Aorta (tissue), 4 donors: ENCODE measurements around the gene NEMF. TPM values are rescaled to one million over a fixed set of nuclear protein-coding genes. Genes with fewer than 3 reads are reported as not detected.

Experiments used
- polyA plus RNA-seq, 2 donors: library from polyadenylated mRNA; stranded (reverse); fragments of 200-250 nt; gene quantifications; one replicate each; pipeline ENCODE4 v1.2.3, GENCODE V29; 2013
- total RNA-seq, 2 donors: library from RNA; stranded (reverse); fragmentation: NEBNext Ultra II Directional; extraction: Animal tissue kit (Norgen Biotek cat#: 25700); gene quantifications; one replicate each; pipeline ENCODE4 v1.2.1, GENCODE V29; 2021
- donor health status: healthy with polysubstance abuse.
- donor health status: Bipolar disorder and iron deficiency.
- donor health status: DM: no; HTN: no; CAD: no.
- donor health status: DM: yes; HTN: yes; CAD: no.

The NEMF gene
- total and polyA plus RNA-seq, 4 donors = 27.2 to 75.8 (median 52.7) TPM

Other genes with a start within 250 kb of the NEMF start
- gene RPL36AL, start 232.2 kb downstream of the NEMF start, total RNA-seq = 100 to 1,000 TPM; 147 to 153 TPM
- 100 to 1,000 TPM; 576 to 724 TPM for gene RPL36AL, start 232.2 kb downstream of the NEMF start, polyA plus RNA-seq
- gene MGAT2, start 232.0 kb downstream of the NEMF start, total RNA-seq = 10 to 100 TPM; 27.8 to 28.9 TPM
- gene MGAT2, start 232.0 kb downstream of the NEMF start, polyA plus RNA-seq = 10 to 100 TPM; 10.6 to 15.9 TPM
- 1 to 10 TPM; 4.8 TPM for gene DNAAF2, start 217.5 kb downstream of the NEMF start, total RNA-seq
- 1 to 10 TPM; 3.9 to 4.5 TPM for gene DNAAF2, start 217.5 kb downstream of the NEMF start, polyA plus RNA-seq
- 1 to 10 TPM; 1.2 to 3.2 TPM for gene POLE2, start 164.6 kb downstream of the NEMF start, total RNA-seq
- 10 to 100 TPM in 1 of 2 donors, 1 to 10 TPM in 1; 5.4 to 13.6 TPM for gene POLE2, start 164.6 kb downstream of the NEMF start, polyA plus RNA-seq
- 10 to 100 TPM; 10.1 to 19.4 TPM for gene KLHDC1, start 159.7 kb downstream of the NEMF start, total RNA-seq
- gene KLHDC1, start 159.7 kb downstream of the NEMF start, polyA plus RNA-seq = 1 to 10 TPM; 1.4 to 6.2 TPM
- gene KLHDC2, start 84.6 kb downstream of the NEMF start, total RNA-seq = 10 to 100 TPM; 49.1 to 56.3 TPM
- 10 to 100 TPM; 40.2 to 93.7 TPM for gene KLHDC2, start 84.6 kb downstream of the NEMF start, polyA plus RNA-seq
- gene ARF6, start 40.3 kb upstream of the NEMF start, total RNA-seq = 10 to 100 TPM; 56.3 to 64.0 TPM
- 10 to 100 TPM; 26.8 to 45.5 TPM for gene ARF6, start 40.3 kb upstream of the NEMF start, polyA plus RNA-seq